Measurements from ENCODE around the gene NRXN3. TPM values are rescaled to one million over a fixed set of nuclear protein-coding genes. Genes with fewer than 3 reads are reported as not detected.

NRXN3 gene
- total and polyA plus RNA-seq, 2 experiments from 2014 or later, result 1.0 to 1.8 TPM

GRCh38 chr14:79670811-79671210, 1500.6 kb downstream of the NRXN3 start:
- no peak overlapping the region for H3K27ac Mint-ChIP-seq
- no peak overlapping the region for H2AFZ ChIP-seq
- H3K4me1 ChIP-seq (ENCODE audit: insufficient read depth), result no peaks in the 10 kb centered on the region
- ATAC-seq (no peak), DNase-seq (ENCODE audit: low spot score) (no peak)
- H3K36me3 Mint-ChIP-seq (ENCODE audit: low read depth), result no peaks in the 10 kb centered on the region
- H3K27me3 ChIP-seq (ENCODE audit: insufficient read depth), result no peaks in the 10 kb centered on the region
- TF ChIP-seq NANOG (IDR thresholded peaks at IDR 0.05; ENCODE audit: borderline replicate concordance) (no peak), POLR2AphosphoS5 (IDR thresholded peaks at IDR 0.05; ENCODE audit: low read depth) (no peak), REST (IDR thresholded peaks at IDR 0.05; ENCODE audit: unreplicated experiment) (no peak), ZNF462 (CRISPR knock-in tag; IDR thresholded peaks at IDR 0.05) (no peak), EZH2 (IDR thresholded peaks at IDR 0.05; ENCODE audit: low read depth, unreplicated experiment) (no peak), ZNF114 (CRISPR knock-in tag; IDR thresholded peaks at IDR 0.05) (no peak), ZNF331 (CRISPR knock-in tag; IDR thresholded peaks at IDR 0.05; ENCODE audit: low read depth) (no peak)
- no peak overlapping the region for H3K4me3 ChIP-seq
- H3K79me2 ChIP-seq (replicated peaks; ENCODE audit: insufficient read depth), result no peaks in the 10 kb centered on the region
- H3K4me1 Mint-ChIP-seq, result no peaks in the 10 kb centered on the region
- no peaks in the 10 kb centered on the region for H3F3A ChIP-seq (replicated peaks; ENCODE audit: low read depth)
- H3K36me3 ChIP-seq (ENCODE audit: insufficient read depth), result no peaks in the 10 kb centered on the region
- no peaks in the 10 kb centered on the region for H3K27me3 Mint-ChIP-seq (ENCODE audit: insufficient read depth, low read depth, poor library complexity)
- H3K9me2 ChIP-seq (ENCODE audit: insufficient read depth), result no peaks in the 10 kb centered on the region
- H3K9me3 Mint-ChIP-seq, result no peaks in the 10 kb centered on the region
- H4K20me1 ChIP-seq (replicated peaks; ENCODE audit: insufficient read depth), result no peaks in the 10 kb centered on the region
- H3K4me2 ChIP-seq, result no peak overlapping the region
- no peak overlapping the region for H3K4me3 Mint-ChIP-seq
- no peak overlapping the region for H3K27ac ChIP-seq (ENCODE audit: low read depth)

Measured in GM23338 (cell line).